NCI-H146 treated with DMSO at 0.1 percent for 48 hours (cell line): ENCODE measurements around the gene MYOD1.

Source experiments
- DNase-seq: peaks from one replicate; lab custom pipeline; 2025; ENCODE audit not compliant: unreplicated experiment; lab: John Stamatoyannopoulos, UW

MYOD1 gene

DNA sequence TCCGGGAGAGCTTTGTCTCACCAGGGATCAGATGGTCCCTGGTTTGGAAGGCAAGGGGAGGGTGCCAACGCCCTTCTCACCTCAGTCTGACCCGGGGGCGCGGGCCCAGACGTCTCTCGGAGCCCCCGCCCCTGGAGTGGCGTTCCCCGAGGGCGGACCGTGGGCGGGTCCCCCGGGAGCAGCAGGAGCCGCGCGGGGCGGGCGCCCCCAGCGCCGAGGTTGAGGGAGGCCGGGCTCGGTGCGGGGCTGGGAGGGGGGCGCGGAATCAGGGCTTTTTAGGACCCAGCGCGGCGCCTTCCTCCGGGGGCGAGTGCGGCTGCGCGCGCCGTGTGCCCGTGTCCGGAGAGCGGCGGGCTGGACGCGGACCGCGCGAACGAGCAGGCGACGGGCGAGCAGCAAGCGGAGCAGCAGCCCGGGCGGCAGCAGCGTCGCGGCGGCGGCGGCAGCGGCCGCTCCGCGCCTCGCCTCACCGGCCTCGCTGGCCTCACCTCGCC lies 15.1 kb downstream of the MYOD1 start, which contains the start of gene KCNC1:
Gene KCNC1 (plus strand): TSS at position 364 of the 494 bp plus-strand sequence. CDS start 1,222 bp downstream, outside the sequence.
- peak; percentile 14 for DNase-seq

DNA sequence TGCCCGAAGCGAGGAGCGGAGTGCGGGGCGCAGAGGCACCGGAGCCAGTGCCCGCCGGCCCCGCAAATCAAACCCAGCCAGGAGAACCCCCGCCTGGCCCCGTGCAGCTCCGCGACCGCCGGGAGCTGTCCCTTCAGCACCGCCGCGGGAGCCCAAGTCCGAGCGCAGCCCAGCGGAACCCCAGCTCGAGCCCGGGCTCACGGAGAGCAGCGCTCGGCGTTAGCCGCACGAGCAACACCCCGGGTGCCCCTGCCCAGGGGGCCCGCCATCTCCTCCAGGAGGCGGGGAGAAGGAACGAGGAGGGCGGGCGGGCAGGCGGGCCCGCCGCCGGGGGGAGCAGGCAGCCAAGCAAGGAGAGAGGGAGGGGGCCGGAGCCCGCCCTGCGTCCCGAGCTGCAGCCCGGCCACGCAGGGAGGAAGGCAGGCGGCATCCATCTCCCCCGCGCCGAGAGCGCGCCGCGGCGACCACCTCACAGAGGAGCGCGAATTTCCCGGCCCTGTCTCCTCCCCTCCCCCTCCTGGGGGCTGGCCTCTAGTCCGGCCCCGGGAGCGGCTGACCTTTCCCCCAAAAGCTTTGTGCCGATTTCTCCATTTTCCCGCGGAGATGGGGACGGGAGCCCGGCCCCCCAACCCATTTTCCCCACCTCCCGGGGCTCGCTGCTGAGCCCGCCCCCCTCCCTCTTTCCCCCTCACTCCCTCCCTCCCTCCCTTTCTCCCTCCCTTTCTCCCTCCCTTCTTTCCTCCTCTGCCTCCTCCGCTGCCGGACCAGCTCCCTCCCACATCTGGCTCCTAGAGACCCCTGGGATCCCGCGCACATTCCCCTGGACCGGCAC lies 15.8 kb downstream of the MYOD1 start:
- DNase-seq = peak; percentile 14

DNA sequence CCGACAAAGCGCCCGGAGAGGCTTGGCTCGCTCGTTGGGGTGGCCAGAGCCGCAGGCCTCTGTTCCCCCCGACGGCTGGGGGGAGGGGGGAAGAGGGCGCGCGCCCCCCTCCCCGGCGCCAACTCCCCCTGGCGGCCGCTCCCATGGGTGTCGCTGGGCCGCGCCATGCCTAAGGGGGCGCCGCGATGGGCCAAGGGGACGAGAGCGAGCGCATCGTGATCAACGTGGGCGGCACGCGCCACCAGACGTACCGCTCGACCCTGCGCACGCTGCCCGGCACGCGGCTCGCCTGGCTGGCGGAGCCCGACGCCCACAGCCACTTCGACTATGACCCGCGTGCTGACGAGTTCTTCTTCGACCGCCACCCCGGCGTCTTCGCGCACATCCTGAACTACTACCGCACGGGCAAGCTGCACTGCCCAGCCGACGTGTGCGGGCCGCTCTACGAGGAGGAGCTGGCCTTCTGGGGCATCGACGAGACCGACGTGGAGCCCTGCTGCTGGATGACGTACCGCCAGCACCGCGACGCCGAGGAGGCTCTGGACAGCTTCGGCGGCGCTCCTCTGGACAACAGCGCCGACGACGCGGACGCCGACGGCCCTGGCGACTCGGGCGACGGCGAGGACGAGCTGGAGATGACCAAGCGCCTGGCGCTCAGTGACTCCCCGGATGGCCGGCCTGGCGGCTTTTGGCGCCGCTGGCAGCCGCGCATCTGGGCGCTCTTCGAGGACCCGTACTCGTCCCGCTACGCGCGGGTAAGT lies 16.6 kb downstream of the MYOD1 start:
- no peak for DNase-seq

DNA sequence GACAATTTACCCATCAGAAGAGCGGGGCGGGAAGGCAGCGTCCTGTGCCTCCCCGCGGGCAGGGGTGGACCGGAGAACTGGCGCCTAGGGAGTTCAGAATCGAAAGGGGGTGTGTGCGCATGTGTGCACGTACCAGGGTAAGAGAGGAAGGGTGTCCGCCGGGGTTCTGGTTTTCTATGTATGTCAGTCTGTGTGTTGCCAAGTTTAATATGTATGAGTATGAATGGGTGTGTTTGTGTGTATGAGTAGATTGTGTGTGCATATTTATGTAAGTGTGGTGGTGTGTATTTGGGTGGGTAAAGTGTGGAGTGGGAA lies 17.2 kb downstream of the MYOD1 start:
- no peak for DNase-seq

DNA sequence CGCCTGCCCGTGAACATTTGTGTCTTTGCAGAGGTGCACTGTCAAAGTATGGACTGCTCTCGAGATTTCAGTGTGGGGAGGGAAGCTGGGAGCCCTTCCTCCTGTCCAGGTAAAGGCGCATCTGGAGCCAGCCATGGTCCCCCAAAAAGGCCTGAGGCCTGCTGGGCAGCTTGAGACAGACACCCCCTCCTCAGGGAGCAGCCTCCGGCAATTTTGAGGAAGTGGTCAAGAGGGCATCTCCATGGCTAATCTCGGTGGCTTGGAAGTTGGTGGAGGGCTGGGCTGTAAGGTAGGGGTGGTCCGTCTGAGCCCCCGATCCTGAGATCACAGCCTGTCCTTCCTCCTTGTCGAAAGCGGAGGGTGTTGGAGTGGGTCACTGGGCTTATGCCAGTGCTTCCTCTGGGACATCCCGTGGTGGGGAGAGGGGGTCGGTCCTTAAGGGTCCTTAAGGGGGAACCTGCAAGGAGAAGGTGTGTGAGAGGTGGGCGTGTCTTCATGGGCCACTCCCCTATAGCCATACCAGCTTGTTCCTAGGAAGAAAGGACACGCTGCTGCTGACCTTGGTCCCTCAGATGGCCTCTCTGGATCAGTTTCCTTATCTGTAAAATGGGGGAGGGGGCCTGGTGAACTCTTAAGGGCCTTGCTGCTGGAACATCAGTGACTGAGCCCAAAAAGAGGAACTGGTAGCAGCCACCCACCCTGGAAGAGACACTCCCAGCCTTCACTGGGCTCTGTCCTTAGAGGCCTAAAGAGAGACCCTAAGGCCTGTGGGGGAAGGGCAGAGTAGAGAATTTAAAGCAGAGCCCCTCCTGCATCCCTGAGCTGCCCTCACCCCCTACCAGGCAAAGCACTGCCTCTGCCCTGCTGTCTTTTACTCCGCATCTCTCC lies 17.8 kb downstream of the MYOD1 start:
- no peak for DNase-seq

- no peak for DNase-seq
Observed at GRCh38 chr11:17738151-17738973, 19.0 kb downstream of the MYOD1 start.

DNA sequence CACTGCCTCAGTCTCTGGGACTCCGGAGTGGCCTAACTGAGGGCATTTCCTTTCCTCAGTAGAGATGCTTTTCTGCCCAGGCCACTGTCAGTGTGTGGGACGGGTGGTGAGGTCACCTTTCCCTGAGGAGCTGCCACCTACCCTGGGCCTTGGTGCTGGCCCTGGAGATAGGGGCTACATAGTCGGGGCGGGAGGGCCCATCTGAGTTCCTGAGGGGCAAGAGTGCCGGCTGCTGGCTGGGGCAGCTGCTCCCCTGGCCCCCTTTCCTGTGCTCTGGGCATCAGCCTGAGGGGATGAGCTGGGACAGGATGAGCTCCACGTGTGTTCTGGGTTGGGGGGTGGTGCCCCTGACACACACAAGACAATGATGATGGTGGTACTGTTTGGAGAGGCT lies 20.6 kb downstream of the MYOD1 start:
- DNase-seq = no peak

DNA sequence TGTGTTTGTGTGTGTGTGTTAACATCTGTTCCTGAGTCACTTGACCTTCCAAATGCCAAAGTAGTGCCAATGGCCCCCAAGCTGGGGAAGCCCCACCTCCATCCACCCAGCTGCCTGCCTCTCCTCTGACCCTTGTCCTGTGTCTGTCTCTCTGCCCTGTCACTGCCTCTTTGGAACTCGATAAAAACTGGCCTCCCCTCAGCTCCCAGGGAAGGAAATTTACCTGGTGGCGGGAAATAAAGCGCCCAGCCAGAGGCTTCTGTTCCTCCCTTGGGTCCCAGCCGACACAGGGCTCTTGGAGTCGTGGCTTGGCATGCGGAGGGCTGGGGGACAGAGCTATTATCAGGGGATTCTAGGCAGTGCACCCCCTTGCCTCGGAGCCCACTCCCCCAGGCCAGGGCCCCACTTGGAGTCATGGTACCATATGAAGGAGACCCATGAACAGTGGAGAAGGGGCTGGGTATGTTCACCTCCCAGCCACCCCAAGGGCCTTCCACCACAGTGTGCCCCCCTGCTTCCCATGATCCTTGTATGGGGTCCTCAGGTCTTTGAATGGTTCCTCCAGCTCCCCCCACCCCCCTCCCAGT lies 21.4 kb downstream of the MYOD1 start:
- DNase-seq = no peak

DNA sequence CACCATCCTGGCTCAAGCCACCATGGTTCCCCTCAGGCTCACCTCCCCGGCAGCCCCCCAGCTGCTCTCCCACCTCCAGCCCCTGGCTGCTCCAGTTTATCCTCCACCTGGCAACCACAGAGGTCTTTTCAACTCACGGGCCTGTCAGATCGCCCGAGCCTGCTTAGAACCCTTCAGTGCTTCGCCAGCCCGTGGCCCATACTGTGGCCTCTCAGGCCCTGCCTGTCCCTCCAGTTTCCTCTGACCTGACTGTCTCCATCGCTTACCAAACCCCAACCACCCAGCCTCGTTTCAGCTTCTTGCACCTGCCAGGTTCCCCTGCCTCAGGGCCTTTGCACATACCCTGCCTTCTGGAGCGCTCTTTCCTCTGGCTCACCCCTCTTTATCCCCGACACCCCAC lies 22.1 kb downstream of the MYOD1 start:
- DNase-seq = no peak

DNA sequence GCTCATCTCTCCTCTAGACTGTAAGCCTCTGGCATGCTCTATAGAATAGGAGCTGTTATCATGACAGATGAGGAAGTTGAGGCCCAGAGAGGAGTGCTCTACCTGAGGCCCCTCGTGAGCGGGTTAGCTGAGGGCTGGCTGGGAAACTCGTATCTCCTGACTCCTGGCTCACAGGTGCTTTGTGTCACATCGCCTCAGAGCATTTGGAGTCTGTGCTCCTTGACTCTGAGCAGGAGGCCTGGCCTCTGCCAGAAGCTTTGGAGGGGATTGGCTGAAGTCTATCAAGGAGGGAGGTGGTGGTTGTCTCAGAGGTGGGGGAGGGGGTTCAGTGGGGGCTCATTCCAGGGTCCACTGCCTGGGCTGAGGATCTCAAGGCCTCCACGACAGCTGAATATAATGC lies 22.6 kb downstream of the MYOD1 start:
- DNase-seq = no peak

GRCh38 chr11:17743026-17743807 lies 23.8 kb downstream of the MYOD1 start:
- DNase-seq = no peak

DNA sequence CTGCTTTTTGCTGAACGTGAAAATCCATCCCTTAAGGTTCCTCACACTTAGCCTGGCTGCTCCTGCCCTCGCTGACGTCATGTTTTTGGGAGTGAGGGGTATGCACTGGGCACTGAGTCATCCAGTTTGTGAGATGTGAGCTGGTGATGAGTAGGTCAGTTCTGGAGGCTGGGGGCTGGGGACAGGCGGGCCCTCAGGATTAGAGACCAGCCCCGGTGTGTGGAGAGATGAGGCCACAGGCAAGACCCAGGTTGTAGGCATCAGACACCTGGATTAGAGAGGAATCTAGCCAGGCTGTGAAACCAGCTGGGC lies 24.4 kb downstream of the MYOD1 start:
- DNase-seq = no peak

DNA sequence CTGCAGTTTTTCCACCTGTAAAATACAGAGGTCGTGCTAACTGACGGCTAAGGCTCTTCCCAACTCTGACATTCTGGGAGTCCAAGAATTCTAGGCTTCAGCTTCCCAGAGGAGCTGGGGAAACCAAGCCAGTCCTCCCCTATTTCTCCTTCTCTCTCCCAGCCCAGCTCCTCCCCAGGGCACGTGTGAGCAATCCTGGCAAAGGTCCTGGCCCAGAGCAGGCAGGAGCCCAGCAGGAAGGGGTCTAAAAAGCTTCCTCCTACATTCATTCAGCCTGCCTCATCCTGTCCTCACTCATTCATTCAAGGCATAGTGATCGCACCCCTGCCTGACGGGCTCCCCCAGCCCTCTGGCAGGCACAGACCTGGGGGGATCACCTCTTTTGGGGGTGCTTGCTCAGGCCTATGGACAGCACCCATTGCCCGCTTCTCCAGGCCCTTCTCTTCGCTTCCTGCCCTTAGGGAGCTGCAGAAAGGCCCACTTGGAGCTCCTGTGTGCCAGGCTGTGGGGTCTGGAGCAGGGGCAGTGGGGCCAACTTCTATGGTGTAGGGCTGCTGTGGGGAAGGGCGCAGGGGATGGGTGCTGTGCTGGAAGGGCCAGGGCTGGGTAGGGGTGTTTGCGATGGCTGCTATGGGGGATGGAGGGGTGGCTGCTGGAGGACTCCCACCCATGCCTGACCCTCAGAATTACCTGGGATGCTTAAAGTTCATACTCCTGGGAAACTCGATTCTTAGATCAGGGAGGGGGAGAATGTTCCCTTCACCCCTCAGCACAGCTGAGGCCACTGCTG lies 25.0 kb downstream of the MYOD1 start:
- DNase-seq = no peak

- no peak for DNase-seq
Observed at GRCh38 chr11:17745023-17745772, 25.8 kb downstream of the MYOD1 start.

GRCh38 chr11:17746096-17746495 lies 26.7 kb downstream of the MYOD1 start:
- no peak for DNase-seq

GRCh38 chr11:17747131-17747955 lies 28.0 kb downstream of the MYOD1 start:
- DNase-seq = no peak

GRCh38 chr11:17748044-17748443 lies 28.7 kb downstream of the MYOD1 start:
- no peak for DNase-seq
